SK-N-MC (cell line): Measurements from ENCODE around the gene PDE6D.

Experiments
- EZH2 ChIP-seq: fragments of 200-600 bp; sonication (generic); IDR thresholded peaks from one replicate; pipeline ENCODE4 v1.6.1; 2017; ENCODE audit warnings: antibody characterized with exemption
- FOXP2 ChIP-seq: optimal IDR thresholded peaks from 2 replicates; pipeline ENCODE3; 2011; ENCODE audit warnings: mild to moderate bottlenecking, moderate library complexity; ENCODE audit not compliant: insufficient read depth; ENCODE audit errors: extremely low read length, control extremely low read depth
- POLR2AphosphoS5 ChIP-seq: IDR thresholded peaks from 2 replicates; pipeline ENCODE4 v1.6.1; 2012; ENCODE audit warnings: mild to moderate bottlenecking, low read depth, low read length, borderline replicate concordance

GRCh38 chr2:231764760-231765159 is 16.3 kb downstream of the PDE6D start:
- no peak for TF ChIP-seq EZH2
- no peak for TF ChIP-seq POLR2AphosphoS5
- TF ChIP-seq FOXP2: no peak
